Measurements from ENCODE around the gene PIWIL1.

The PIWIL1 gene

GRCh38 chr12:130337488-130338303 lies at the start of gene PIWIL1:
Gene PIWIL1, plus strand, starts transcription at chr12:130337887. Its CDS starts 4,705 bp downstream, at chr12:130342592.
- Histone ChIP-seq H3K4me3 (ENCODE audit: low read depth, low read length, poor library complexity, severe bottlenecking) (no peak within 1 kb of the TSS), H3K4me2 (ENCODE audit: low read length) (no peak within 1 kb of the TSS), H3K27ac (ENCODE audit: low read depth, low read length, poor library complexity, severe bottlenecking) (no peak within 1 kb of the TSS), H3K36me3 (ENCODE audit: insufficient read depth, low read length) (no peaks in the 10 kb centered on the region), H3K9me2 (ENCODE audit: low read depth, low read length) (no peaks in the 10 kb centered on the region), H4K20me1 (ENCODE audit: insufficient read depth, low read length) (no peaks in the 10 kb centered on the region), H3K79me2 (ENCODE audit: insufficient read depth, low read length) (no peaks in the 10 kb centered on the region), H3K4me1 (ENCODE audit: insufficient read depth, low read length, severe bottlenecking) (no peaks in the 10 kb centered on the region), H3K9ac (ENCODE audit: low read length) (no peak within 1 kb of the TSS), H3F3A (ENCODE audit: insufficient read depth, low read length) (no peaks in the 10 kb centered on the region), H2AFZ (ENCODE audit: low read length) (no peak within 1 kb of the TSS), H3K27me3 (ENCODE audit: insufficient read depth, low read length) (no peaks in the 10 kb centered on the region), H3K9me3 (ENCODE audit: low read length) (no peaks in the 10 kb centered on the region)
- TF ChIP-seq EZH2 (IDR thresholded peaks at IDR 0.05; ENCODE audit: borderline replicate concordance, low read length) (no peak), CTCF (IDR thresholded peaks at IDR 0.05; ENCODE audit: low read length) (no peak)

GRCh38 chr12:130288206-130288605 lies 49.5 kb upstream of the PIWIL1 start:
- Histone ChIP-seq H3K79me2 (ENCODE audit: insufficient read depth, low read length) (no peaks in the 10 kb centered on the region), H3K9ac (ENCODE audit: low read length) (no peak overlapping the region)

GRCh38 chr12:130288691-130289090 lies 49.0 kb upstream of the PIWIL1 start:
- H3K27me3 ChIP-seq (ENCODE audit: insufficient read depth, low read length), result 0 out of 2 replicates have a peak, but pooled peaks cover 5% of the 10 kb centered on the region
- H3K9ac ChIP-seq (ENCODE audit: low read length), result no peak overlapping the region
- no peaks in the 10 kb centered on the region for H3K36me3 ChIP-seq (ENCODE audit: insufficient read depth, low read length)
- no peaks in the 10 kb centered on the region for H3F3A ChIP-seq (ENCODE audit: insufficient read depth, low read length)
- no peak overlapping the region for H3K27ac ChIP-seq (ENCODE audit: low read depth, low read length, poor library complexity, severe bottlenecking)
- no peaks in the 10 kb centered on the region for H3K9me2 ChIP-seq (ENCODE audit: low read depth, low read length)
- TF ChIP-seq CTCF (IDR thresholded peaks at IDR 0.05; ENCODE audit: low read length) (no peak), EZH2 (IDR thresholded peaks at IDR 0.05; ENCODE audit: borderline replicate concordance, low read length) (no peak)
- H3K79me2 ChIP-seq (ENCODE audit: insufficient read depth, low read length), result no peaks in the 10 kb centered on the region
- no peak overlapping the region for H3K4me2 ChIP-seq (ENCODE audit: low read length)
- H3K4me1 ChIP-seq (ENCODE audit: insufficient read depth, low read length, severe bottlenecking), result no peaks in the 10 kb centered on the region
- no peak overlapping the region for H3K4me3 ChIP-seq (ENCODE audit: low read depth, low read length, poor library complexity, severe bottlenecking)
- no peak overlapping the region for H2AFZ ChIP-seq (ENCODE audit: low read length)
- no peaks in the 10 kb centered on the region for H4K20me1 ChIP-seq (ENCODE audit: insufficient read depth, low read length)
- no peaks in the 10 kb centered on the region for H3K9me3 ChIP-seq (ENCODE audit: low read length)

More at GRCh38 chr12:130288206-130288605, 49.5 kb upstream of the PIWIL1 start:
- no peaks in the 10 kb centered on the region for H4K20me1 ChIP-seq (ENCODE audit: insufficient read depth, low read length)
- no peaks in the 10 kb centered on the region for H3K9me2 ChIP-seq (ENCODE audit: low read depth, low read length)
- H3K36me3 ChIP-seq (ENCODE audit: insufficient read depth, low read length), result no peaks in the 10 kb centered on the region
- no peaks in the 10 kb centered on the region for H3K9me3 ChIP-seq (ENCODE audit: low read length)
- 0 out of 2 replicates have a peak, but pooled peaks cover 5% of the 10 kb centered on the region for H3K27me3 ChIP-seq (ENCODE audit: insufficient read depth, low read length)
- H3K27ac ChIP-seq (ENCODE audit: low read depth, low read length, poor library complexity, severe bottlenecking), result no peak overlapping the region
- H3K4me3 ChIP-seq (ENCODE audit: low read depth, low read length, poor library complexity, severe bottlenecking), result no peak overlapping the region
- no peak overlapping the region for H3K4me2 ChIP-seq (ENCODE audit: low read length)
- no peak overlapping the region for H2AFZ ChIP-seq (ENCODE audit: low read length)
- no peak for TF ChIP-seq EZH2 (IDR thresholded peaks at IDR 0.05; ENCODE audit: borderline replicate concordance, low read length)
- no peak for TF ChIP-seq CTCF (IDR thresholded peaks at IDR 0.05; ENCODE audit: low read length)
- no peaks in the 10 kb centered on the region for H3K4me1 ChIP-seq (ENCODE audit: insufficient read depth, low read length, severe bottlenecking)
- H3F3A ChIP-seq (ENCODE audit: insufficient read depth, low read length), result no peaks in the 10 kb centered on the region
